ENCODE data around the gene MACC1. TPM values are rescaled to one million over a fixed set of nuclear protein-coding genes. Genes with fewer than 3 reads are reported as not detected.

The MACC1 gene
- total and polyA plus RNA-seq, 4 donors: 0.02 to 1.0 (median 0.50) TPM

GRCh38 chr7:20159226-20159747 lies 57.9 kb downstream of the MACC1 start:
- no peaks in the 10 kb centered on the region for H3K36me3 ChIP-seq (ENCODE audit: control insufficient read depth in 4 of 4, insufficient read depth in 3 of 4, low read depth in 1 of 4, low read length in 3 of 4)
- TF ChIP-seq NR2F2 (IDR thresholded peaks at IDR 0.05) (no peak), FOXA1 (IDR thresholded peaks at IDR 0.05) (no peak), ATF3 (IDR thresholded peaks at IDR 0.05) (no peak), EGR1 (IDR thresholded peaks at IDR 0.05; ENCODE audit: low read depth in 2 of 2) (no peak), CTCF (IDR thresholded peaks at IDR 0.05; ENCODE audit: low read depth, low read length, missing input control) (no peak), ZBTB33 (IDR thresholded peaks at IDR 0.05) (no peak), YY1 (IDR thresholded peaks at IDR 0.05) (no peak), HNF4A (conservative IDR thresholded peaks at IDR 0.05) (no peak), FOXA2 (IDR thresholded peaks at IDR 0.05) (no peak)
- no peak overlapping the region for H3K27ac ChIP-seq (ENCODE audit: low read depth in 1 of 2, low read length in 2 of 2)
- WGBS: 83% methylated on average over 6 of the region's 6 CpGs
- no peak overlapping the region for H3K4me3 ChIP-seq (ENCODE audit: low read depth in 1 of 3, low read length in 3 of 3)
- H3K9me3 ChIP-seq (ENCODE audit: control insufficient read depth in 4 of 4, low read length in 3 of 4): no peaks in the 10 kb centered on the region
- no peaks in the 10 kb centered on the region for H3K27me3 ChIP-seq (ENCODE audit: control insufficient read depth in 4 of 4, insufficient read depth in 4 of 4, low read length in 3 of 4)
- DNase-seq (ENCODE audit: low spot score): no peak
- no peak overlapping the region for H3K9ac ChIP-seq (ENCODE audit: low read depth in 1 of 2, low read length in 2 of 2)
- no peaks in the 10 kb centered on the region for H3K4me1 ChIP-seq (ENCODE audit: control insufficient read depth in 4 of 4, insufficient read depth in 4 of 4, low read length in 3 of 4)

GRCh38 chr7:20158684-20159083 lies 58.5 kb downstream of the MACC1 start:
- H3K9ac ChIP-seq (ENCODE audit: low read depth in 1 of 2, low read length in 2 of 2): no peak overlapping the region
- no peaks in the 10 kb centered on the region for H3K36me3 ChIP-seq (ENCODE audit: control insufficient read depth in 4 of 4, insufficient read depth in 3 of 4, low read depth in 1 of 4, low read length in 3 of 4)
- WGBS: 14% methylated on average over 1 of the region's 1 CpG
- no peaks in the 10 kb centered on the region for H3K9me3 ChIP-seq (ENCODE audit: control insufficient read depth in 4 of 4, low read length in 3 of 4)
- H3K27ac ChIP-seq (ENCODE audit: low read depth in 1 of 2, low read length in 2 of 2): no peak overlapping the region
- no peaks in the 10 kb centered on the region for H3K4me1 ChIP-seq (ENCODE audit: control insufficient read depth in 4 of 4, insufficient read depth in 4 of 4, low read length in 3 of 4)
- H3K4me3 ChIP-seq (ENCODE audit: low read depth in 1 of 3, low read length in 3 of 3): no peak overlapping the region
- DNase-seq (ENCODE audit: low spot score): no peak
- no peak for TF ChIP-seq YY1 (IDR thresholded peaks at IDR 0.05)
- no peak for TF ChIP-seq MAX (IDR thresholded peaks at IDR 0.05)
- peak; percentile 17 to 23 for TF ChIP-seq RAD21 (IDR thresholded peaks at IDR 0.05)
- TF ChIP-seq TAF1 (conservative IDR thresholded peaks at IDR 0.05): no peak
- no peaks in the 10 kb centered on the region for H3K27me3 ChIP-seq (ENCODE audit: control insufficient read depth in 4 of 4, insufficient read depth in 4 of 4, low read length in 3 of 4)

- Histone ChIP-seq H3K4me1 (ENCODE audit: control insufficient read depth in 4 of 4, insufficient read depth in 4 of 4, low read length in 3 of 4) (no peaks in the 10 kb centered on the region), H3K9me3 (ENCODE audit: control insufficient read depth in 4 of 4, low read length in 3 of 4) (no peaks in the 10 kb centered on the region), H3K4me3 (ENCODE audit: low read depth in 1 of 3, low read length in 3 of 3) (no peak overlapping the region), H3K36me3 (ENCODE audit: control insufficient read depth in 4 of 4, insufficient read depth in 3 of 4, low read depth in 1 of 4, low read length in 3 of 4) (no peaks in the 10 kb centered on the region), H3K27me3 (ENCODE audit: control insufficient read depth in 4 of 4, insufficient read depth in 4 of 4, low read length in 3 of 4) (no peaks in the 10 kb centered on the region), H3K27ac (ENCODE audit: low read depth in 1 of 2, low read length in 2 of 2) (no peak overlapping the region), H3K9ac (ENCODE audit: low read depth in 1 of 2, low read length in 2 of 2) (no peak overlapping the region)
- DNase-seq (ENCODE audit: low spot score): no peak
- 50% methylated on average over 3 of the region's 3 CpGs for WGBS
- TF ChIP-seq FOXA2 (IDR thresholded peaks at IDR 0.05): no peak
- TF ChIP-seq GABPA (IDR thresholded peaks at IDR 0.05 in 1 of 2, conservative IDR thresholded peaks at IDR 0.05 in 1 of 2): no peak
- no peak for TF ChIP-seq RXRA (IDR thresholded peaks at IDR 0.05)
- TF ChIP-seq FOXA1 (IDR thresholded peaks at IDR 0.05): no peak
- TF ChIP-seq ZBTB33 (IDR thresholded peaks at IDR 0.05): no peak
- TF ChIP-seq MAX (IDR thresholded peaks at IDR 0.05): no peak
- TF ChIP-seq REST (IDR thresholded peaks at IDR 0.05): no peak
Measured at GRCh38 chr7:20157456-20157855, 59.7 kb downstream of the MACC1 start.

Data from liver (tissue), 9 donors.